GM21526 (cell line): ENCODE data around the gene EHF.

Experiments
- ATAC-seq: cut with Tn5 transposase; IDR thresholded peaks from one replicate; pipeline ENCODE4 v1.9.1; 2021; ENCODE audit warnings: moderate library complexity; ENCODE audit not compliant: unreplicated experiment, low FRiP score

EHF gene

DNA sequence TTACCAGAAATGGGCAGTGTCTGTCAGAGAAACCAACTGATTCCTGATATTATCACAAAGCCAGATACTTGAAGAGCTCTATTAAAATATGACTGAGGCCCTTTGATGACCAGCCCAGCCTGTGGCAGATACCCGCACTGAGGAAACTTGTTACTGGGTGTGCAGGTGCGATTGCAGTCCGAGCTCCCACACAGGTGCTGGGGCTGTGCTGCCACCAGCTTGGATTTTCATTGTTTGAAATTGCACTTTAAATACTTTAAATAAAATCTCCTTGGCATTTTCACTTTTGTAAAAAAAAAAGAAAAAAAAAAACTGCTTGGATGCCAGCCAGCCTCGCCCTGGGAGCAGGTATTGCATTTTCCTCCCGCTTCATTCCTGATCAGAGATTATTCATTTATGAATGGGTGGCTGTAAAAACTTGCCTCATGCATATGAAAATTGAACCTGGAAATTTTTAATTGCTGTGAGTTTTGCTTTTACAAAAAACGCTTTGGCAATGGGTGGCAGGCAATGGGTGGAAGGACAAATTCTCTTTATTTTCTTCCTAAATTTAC, 21.2 kb downstream of the EHF start:
- no peak for ATAC-seq

DNA sequence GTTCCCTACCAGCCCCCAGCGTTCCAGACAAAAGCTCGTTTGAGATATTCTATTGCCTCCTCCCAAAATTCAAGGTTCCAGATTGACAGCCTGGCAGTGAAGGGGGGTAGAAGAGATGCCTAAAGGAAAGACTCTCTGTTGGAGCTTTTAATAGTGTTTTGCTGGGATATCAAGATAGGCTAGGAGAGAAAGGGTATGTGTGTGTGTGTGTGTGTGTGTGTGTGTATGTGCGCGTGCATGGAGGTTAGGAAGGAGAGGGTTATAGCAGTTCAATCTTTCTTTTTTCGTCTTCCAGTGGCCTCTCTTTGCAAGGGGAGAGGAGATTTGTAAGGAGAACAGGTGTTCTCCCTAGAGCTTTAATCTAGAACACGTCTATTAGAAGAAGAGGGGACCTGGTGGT, 22.0 kb downstream of the EHF start:
- ATAC-seq, result no peak

DNA sequence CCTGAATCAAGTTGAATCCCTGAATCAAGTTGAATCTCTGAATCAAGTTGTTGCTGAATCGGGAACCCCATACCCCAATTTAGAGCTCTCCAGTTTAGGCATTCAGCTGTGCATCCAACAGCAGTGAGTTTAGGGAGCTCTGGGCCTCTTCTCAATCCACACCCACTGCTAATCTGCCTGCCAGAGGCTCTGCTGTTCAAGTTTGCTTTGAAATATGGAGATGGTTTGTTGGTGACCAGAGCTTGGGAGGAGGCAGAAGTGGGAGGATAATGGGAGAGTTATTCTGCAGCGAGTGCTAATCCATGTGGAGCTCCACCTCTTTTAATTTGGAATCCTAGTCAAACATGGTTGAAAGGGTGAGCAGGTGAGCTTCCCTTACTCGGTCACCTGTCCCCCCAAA, 22.4 kb downstream of the EHF start:
- ATAC-seq, result no peak

DNA sequence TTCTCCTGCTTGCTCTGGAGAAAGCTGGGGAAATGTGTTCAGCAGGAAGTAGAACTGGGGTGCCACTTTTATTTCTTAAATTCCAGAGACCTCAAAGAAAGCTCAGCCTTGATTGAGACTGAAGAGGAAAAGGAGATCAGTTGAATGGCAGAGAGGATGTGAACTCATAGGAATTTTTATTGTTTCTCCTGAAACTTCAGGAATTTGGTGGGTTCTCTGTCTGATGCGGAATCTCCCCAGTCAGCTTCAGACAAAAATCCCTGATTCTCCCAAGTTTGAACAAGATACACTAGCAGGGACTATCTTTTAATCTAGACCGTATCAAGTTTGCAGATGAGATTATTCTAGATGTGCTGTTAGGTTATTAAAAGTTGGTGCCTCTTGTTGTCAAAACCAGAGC, 23.0 kb downstream of the EHF start:
- no peak for ATAC-seq

DNA sequence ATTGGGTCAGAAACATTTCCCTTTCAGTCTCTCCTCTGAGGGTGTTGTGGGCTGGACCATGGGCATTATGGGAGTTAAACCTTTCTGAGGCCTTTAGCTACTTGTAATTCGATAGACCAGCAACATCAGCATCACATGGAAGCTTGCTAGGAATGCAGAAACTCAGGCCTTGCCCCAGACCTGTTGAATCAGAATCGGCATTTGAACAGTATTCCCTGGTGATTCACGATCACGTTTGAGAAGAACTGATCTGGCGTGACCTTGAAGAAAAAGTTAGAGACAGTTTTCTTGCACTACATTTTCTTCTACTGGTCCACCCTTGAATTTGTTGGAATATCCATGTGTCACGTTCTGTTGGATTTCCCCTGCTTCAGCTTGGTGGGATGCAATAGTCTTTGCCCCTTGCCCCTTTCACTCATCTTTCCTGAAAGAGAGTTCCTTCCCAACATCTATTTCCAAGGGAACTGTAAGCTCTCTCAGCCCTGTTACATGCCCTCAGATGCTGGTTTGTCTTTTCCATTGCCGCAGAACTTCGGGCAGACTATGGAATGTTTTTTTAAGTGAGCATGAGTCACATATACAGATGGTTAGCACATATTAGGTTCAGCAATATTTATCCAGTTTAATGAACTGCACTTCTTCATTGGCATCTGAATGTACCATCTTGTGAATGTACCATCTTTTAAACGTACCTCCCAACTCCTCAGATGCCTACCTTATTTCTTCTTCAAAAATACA, 23.9 kb downstream of the EHF start:
- ATAC-seq, result no peak

DNA sequence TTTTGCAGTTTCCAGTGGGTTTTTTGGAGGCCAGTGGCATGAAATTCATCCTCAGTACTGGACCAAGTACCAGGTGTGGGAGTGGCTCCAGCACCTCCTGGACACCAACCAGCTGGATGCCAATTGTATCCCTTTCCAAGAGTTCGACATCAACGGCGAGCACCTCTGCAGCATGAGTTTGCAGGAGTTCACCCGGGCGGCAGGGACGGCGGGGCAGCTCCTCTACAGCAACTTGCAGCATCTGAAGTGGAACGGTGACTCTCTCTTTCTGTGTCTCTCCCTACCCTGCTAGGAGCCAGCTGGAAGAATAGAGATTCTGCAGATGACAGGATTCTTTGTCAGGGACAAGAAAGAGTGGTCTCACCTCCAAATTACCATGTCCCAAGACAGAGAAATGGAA, 25.5 kb downstream of the EHF start:
- no peak for ATAC-seq

DNA sequence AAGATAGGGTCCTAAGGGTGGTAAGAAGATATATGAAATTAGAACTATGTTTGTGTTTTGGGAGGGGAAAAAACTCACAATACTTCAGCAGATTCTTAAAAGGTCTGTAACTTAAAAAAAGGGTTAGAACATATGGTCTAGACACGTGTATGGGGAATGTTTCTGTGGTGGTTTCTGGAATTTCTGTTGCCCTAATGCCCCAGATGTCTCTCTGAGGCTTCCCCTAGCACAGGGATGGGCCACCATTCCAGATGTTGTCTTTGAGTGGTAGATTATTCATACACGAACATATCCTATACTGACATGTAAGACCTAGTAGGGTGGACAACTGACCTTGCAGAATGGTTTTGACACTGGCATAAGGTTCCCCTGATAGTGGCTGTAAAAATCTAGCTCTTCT, 26.2 kb downstream of the EHF start:
- ATAC-seq, result no peak

DNA sequence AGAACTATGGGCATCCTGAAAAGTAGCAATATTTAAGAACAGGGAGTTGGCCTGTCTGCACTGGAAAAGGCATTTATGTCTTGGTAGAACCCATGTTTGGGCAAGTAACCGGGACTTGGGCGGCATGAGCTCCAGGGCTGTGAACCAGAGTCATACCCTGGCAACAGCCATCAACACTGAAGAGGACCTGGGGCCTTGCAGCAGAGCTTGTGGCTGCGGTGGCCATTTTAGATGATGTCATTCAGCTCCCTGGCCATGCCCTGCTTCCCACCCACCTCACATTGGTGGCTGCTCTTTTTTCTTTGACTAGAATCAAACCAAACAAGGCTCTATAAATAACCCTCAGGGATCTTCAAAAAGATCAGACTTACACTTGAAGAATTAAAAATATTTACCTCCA, 26.6 kb downstream of the EHF start:
- no peak for ATAC-seq

DNA sequence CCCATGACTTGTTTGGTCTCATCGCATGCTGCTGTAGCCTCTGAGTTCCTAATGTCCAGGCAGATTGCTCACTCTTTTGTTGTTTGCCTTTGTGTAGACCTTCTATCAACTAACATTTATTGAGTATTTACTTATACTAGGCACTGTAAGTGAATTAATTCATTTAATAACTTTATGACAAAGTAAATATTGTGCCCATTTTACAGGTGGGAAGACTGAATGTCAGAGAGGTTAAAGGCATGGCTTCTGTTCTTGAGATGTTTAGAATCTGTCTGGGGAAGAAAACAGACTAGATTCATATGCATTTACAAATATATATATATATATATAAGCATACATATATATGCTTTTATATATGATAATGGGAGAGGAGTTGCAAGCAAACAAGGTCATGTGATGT, 27.1 kb downstream of the EHF start:
- no peak for ATAC-seq

DNA sequence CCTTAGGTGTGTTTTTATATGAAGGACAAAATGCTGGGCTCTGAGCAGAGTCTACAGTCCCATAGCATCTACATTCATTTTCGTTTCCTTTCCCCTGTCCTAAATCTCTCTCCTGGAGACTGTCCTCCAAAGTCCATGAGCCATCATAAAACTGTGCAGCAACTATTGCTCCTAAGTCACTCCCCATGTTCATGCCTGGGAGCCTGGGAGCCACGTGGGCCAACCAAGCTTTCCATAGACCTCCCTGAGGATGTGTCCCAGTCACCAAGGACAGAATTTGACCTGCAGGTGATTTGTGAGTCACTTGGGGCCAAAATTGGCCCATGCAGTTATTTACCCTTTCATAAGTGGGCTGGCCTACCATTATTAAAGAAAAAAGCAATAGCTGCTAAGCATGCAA, 28.7 kb downstream of the EHF start:
- no peak for ATAC-seq

DNA sequence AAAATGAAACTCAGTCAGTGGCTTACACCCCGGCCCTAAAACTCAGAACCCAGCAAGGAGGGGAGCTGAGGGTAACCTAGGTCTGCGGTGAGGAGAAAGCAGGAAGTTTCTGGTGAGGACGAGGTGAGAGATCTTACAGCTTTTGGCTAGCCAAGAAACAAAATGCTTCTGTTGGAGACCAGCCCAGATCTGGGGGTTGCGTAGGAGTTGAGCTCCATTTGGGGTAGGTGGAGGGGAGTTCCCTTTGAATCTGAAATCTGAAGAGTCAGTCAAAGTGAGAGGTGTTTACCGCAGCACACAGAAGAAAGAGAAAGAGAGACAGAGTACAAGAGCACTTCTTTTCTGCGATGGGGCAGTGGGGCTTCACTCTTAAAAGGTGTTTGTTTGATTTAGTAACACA, 29.6 kb downstream of the EHF start:
- peak; percentile 89 for ATAC-seq

DNA sequence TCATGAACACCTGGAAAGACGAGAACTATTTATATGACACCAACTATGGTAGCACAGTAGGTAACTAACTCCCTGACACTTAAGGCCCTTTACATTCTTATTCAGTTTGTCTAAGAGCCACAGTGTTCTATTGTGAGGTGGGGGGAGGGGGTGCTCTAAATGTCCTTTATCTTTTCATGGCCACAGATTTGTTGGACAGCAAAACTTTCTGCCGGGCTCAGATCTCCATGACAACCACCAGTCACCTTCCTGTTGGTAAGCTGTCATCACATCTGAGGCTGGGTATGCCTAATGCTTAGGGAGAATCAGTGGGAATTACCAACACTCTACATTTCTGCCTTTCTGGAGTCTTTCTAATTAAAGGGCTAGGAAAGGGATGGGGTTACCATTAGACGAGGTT, 30.7 kb downstream of the EHF start:
- no peak for ATAC-seq

DNA sequence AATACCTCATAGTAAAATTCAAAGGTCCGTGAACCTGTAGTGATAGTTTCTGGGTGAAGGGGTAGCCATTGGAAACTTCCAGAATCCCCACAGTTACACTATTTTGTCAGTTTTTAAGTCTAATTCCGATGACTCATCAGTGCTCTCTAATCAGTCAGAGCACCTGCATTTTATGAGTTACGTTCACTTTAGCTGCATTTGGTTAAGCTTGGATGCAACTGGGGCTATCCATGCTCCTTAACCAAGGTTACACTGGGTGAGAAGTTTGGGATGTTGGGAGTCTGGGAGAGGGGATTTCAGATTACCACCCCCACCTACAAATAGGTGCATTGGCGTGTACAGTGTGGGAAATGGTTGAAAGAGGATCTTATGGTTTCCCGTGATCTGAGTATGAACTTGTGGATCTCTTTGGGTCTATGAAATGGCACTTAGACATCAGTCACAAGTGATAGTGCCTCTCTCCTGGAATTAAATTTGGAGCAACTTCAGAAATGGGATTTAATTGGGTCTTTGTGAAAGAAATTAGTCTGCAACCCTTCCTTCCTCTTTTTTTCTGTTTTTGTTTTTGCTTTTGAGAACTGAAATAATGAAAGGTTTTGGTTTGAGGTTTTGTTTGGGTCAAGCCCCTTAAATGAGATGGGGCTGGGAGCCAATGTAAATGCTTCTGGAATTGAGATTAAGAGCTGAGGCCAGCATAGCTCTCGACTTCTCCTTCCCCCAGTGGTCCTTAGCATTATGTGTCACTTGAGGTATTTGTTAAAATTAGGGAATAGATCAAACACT, 31.5 kb downstream of the EHF start:
- no peak for ATAC-seq

DNA sequence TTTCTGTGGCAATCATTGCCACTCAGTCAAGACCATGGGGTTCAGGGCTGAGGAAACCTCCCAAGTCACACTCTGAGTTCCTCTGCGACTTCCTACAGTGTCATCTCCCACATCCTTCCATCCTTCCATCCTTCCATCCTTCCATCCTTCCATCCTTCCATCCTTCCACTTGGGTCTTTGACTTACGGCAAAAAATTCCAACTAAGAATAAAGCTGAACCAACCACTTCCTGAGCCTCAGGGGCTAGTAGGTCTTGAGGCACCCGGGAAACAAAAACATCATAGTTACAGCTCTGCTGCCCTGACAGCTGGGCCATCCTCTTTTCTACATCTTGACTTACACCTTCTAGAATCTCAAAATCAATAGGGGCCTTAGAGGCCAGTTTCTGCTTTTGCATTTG, 32.1 kb downstream of the EHF start:
- no peak for ATAC-seq

DNA sequence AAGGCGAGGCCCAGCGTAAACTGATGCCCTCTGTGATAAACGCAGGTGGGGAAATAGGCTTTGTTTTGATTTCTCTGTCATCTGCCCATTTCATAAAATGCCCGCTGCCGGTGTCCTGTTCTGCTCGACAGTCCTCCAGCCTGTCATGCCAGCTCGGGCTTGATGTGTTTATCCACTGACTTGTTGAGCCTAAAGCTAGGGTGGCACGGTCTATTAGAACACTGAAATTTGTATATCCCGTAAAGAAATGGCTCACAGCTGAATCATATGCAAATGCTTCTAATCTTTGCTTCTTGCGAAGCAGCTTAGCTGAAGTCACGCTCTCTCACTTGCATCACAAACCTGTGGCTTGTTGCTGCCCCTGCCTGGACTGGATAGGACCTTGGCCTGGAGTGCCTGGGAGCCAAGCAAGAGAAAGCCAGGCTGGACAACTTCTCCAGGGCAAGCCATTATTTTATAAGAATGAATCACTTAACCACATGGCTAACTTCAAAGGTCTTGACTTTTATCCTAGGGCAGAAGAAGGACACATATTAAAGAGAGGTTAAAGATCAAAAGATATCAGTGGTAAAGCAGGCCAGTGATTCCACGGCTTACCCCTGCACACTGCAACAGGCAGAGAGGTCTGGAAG, 33.1 kb downstream of the EHF start:
- no peak for ATAC-seq

DNA sequence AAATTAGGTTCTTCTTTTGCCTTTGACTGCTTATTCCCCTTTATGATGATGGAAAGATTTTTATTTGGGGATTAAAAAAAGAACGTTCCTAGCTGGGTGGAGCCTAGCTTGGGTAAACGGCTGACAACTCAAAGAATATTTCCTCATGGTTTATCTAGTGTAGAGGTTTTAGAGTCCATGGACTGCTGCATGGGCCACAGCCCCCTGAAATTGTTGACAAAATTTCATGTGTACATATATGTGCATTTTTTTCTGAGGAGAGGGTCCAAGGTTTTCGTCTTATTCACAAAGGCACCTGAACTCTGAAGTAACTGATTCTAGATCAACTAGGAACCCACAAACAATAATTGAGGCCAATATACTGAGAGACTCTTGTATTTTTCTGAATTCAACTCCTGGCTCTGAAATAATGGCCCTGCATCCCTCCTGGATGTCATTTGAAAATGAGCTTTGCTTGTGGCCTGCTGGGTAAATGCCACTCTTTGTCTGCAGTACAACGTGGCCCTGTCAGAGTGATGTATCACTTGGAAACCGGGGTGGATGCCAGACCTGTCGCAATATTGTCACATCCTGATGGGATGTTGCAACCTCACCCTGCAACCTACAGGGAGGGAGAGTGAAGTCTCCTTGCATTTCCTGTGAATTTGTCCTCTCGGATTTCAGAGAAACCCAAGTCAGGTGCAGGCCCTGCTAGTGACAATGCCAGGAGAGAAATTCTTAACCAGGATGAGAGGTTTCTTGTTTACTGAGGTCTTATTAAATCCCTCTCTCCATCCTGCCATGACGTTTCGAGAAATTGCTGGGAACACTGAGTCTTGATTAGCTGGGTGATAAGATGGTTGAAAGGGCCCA, 33.8 kb downstream of the EHF start:
- ATAC-seq, result no peak

DNA sequence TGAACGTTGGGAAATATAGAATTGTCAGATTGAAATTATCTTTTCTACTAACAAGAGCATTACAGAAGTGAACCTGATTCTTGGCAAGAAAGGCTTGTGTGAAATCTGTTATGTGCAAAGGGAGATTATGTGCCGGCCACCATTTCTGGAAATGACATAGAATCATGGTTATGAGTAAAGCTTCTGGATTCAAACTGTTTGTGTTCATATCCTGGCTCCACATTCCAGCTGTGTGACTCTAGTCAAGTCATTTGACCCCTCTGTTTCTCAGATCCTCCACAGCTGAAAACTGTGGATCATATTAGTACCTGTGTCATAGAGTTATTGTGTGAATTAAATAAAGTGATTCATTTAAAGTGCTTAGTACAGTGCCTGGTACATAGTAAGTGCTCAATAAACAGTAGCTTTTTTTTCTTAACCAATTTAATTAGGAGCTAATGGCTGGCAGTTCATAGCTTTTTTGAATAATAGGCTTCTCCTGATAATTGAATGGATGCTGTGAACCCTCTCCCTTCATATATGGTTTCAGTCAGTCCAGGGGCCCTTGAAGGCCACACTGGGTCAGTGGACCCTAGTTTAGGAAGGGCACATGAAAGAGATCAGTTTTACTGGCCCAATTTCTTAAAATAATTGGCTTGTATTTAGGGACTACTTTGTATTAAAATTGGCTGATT, 34.6 kb downstream of the EHF start:
- ATAC-seq, result no peak

DNA sequence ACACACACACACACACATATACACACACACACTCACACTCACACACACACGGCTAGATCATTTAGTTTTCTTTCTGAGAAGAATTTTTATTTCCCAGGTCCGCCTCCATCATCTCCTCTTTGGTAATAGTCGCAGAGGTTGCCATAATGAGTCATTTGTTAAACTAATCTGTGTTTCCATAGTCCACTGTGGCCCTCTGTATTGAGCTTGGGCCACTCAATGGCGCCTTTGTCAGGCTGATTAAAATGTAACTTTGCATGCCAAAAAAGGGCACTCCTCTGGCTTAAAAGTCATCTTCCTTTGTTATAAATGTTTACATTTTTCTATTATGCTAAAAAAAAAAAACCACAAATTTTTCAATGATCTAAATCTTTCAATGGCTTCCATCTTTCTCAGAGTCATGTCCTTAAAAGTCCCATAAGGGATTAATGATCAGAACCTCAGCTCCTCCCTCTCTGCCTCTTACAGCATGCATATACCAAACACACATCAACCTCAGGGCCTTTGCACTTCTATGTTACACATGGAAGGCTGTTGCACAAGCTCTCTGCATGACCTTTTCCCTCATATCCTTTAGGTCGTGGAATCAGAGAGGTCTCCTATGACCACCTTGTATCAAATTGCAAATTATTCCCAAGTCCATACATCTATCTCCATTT, 35.3 kb downstream of the EHF start:
- ATAC-seq, result no peak
